ENCODE data around the gene APOO.

The APOO gene

DNA sequence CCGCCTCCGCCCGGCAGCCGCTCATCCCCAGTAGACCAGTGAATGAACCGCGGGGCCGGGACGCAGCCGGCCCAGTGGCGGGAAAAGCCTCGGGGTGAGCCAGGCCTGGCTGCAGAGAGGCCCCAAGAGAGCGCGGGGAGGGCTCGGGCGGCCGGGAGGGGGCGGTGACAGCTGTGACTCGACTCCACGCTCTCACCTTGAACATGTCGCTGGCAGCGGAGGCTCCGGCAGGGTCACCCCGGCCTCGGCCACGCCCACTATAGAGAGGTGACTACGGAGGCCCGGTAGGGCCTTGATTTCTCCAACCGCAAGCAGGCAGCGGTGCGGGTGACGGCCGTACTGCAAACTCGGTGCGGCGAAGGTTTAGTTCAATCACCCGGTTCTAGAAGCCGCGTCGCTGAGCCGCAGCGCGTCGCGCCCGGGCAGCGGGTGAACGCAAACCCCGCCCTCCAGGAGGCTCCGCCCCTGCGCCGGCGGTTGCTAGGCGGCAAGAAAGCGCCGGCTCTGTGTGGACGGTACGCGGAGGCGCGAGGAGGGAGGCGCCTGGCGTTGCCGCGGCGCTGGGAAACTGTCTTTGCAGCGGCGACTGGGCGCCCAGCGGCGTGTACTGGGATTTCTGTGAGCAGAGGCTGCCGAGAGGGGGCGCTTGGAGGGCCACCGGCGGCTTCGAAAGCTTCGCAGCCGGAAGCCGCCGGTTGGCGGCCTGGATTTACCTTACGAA, at the start of gene APOO, which contains the start of gene CXorf58:
APOO (minus strand) TSS at position 441 of the 721 bp plus-strand sequence; CDS start at position 205, 236 bp downstream.
CXorf58 (plus strand) TSS at position 509 of the 721 bp plus-strand sequence. CDS start 2,297 bp downstream, outside the sequence.
- DNase-seq (ENCODE audit: low read depth), result peak; percentile 80

GRCh38 chrX:23954396-23954795, 46.7 kb upstream of the APOO start:
- DNase-seq (ENCODE audit: low read depth), result no peak

GRCh38 chrX:23953908-23954269, 46.2 kb upstream of the APOO start:
- DNase-seq (ENCODE audit: low read depth), result no peak

DNA sequence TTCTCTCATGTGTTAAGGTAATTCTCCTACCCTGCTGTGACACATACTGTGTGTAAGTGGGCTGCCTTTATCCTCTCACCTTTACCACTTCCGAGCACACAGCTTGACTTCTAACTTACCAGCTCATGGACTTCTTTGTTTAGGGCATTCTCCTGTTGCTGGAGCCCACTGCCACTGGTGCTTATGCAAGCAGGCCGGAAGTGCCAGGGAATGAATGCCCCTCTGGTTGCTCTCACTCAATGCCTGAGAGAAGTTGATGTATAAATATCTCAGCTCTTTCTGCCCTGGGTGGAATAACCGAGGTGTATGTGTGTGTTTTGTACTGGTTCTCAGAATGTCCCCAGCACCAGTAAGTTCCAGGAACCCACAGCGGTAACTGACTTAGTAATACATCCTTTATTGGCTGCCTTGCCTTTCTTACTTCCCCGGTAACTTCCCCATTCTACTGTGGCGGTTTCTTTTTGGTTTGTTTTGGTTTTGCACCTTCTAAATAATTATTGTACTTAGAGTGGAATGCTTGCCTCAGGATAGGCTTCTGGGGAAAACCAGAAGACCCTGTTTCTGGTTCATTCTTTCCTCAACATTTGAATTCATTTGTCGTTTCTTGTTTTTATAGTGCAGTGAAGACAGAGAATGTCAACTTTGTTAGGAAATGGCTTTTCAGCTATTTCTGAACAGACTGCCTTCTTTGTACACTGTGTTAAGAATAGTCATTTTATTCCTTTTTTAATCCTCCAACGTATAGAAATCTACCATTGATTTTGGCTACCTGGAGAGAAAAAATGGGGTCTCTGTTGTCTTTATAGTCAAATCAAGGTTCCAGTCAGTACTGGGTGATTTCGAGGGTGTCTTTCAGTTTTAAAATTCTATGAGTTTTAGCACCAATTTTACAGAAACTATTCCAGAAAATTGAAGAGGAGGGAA, 45.5 kb upstream of the APOO start:
- DNase-seq (ENCODE audit: low read depth), result peak; percentile 15

DNA sequence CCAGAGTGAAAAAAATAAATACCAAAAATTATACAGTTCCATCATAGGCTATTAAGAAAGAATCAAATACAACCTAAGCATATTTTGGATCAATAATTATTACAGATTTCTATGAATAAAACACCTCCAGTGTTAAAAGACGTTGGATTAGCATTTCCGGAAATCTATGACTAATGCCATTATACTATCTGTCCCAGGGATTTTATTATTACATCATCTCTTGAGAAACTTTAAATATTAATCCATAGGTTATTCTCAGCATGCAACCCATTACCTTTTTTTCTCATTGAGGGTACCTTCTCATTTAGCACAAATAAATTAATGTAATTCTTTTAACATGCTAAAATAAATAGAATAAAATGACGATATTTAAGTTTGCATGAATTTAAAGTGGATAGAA, 44.7 kb upstream of the APOO start:
- DNase-seq (ENCODE audit: low read depth), result no peak

DNA sequence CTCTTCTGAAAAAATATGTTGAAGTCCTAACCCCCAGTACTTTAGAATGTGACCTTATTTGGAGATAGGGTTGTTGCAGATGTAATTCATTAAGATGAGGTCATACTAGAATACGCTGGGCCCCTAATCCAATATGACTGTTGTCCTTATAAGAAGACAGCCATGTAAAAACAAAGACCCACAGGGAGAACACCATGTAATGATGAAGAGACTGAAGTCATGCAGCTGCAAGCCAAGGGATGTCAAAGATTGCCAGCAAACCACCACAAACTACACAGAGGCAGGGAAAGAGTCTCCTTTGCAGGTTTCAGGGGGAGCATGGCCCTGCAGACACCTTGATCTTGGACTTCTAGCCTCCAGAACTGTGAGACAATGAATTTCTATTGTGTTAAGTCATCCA, 37.5 kb upstream of the APOO start:
- DNase-seq (ENCODE audit: low read depth), result no peak

DNA sequence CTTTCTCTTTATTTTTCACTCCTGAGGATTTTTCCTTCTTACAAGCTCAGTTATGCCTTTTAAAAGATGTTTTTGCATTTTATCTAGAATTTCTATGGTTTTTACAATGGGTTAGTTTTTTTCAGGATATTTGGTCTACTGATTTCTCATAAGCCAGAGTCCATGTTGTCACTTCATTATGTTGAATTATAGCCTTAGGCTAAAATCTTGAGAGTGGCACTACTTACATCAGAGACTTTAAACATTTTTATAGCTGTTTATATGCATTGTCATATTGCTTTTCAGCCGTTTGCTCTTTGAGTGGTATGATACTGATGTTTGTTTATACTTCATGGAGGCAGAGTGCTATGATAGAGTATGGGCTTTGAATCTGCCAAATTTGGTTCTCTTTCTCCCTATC, 36.5 kb upstream of the APOO start:
- DNase-seq (ENCODE audit: low read depth), result no peak

- DNase-seq (ENCODE audit: low read depth), result no peak
Measured at GRCh38 chrX:23939203-23939602, 31.5 kb upstream of the APOO start.

- no peak for DNase-seq (ENCODE audit: low read depth)
Measured at GRCh38 chrX:23938690-23939089, 31.0 kb upstream of the APOO start.

- DNase-seq (ENCODE audit: low read depth), result no peak
Measured at GRCh38 chrX:23937100-23937499, 29.4 kb upstream of the APOO start.

DNA sequence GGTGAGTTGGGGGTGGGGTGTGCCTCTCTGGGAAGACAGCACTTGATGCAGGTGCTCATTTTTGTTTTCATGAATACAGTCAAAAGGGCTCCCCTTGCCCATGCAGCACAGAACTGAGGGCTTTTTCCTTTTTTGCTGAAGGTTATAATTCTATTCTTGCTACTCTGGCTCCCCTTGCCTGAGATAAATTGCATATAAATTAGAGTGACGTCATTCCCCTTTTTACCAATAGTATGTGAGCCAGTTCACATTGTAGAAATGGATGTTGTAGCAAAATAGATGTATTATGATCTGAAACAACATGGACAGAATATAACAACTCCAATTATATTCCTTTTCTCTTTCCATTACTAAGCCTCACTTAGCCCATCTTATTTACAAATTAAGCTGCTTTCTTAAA, 28.4 kb upstream of the APOO start:
- no peak for DNase-seq (ENCODE audit: low read depth)

GRCh38 chrX:23935106-23935505, 27.4 kb upstream of the APOO start:
- DNase-seq (ENCODE audit: low read depth), result no peak

- DNase-seq (ENCODE audit: low read depth), result no peak
Measured at GRCh38 chrX:23932046-23932445, 24.3 kb upstream of the APOO start.

GRCh38 chrX:23930894-23931604, 23.3 kb upstream of the APOO start:
- no peak for DNase-seq (ENCODE audit: low read depth)

- DNase-seq (ENCODE audit: low read depth), result no peak
Measured at GRCh38 chrX:23926015-23926414, 18.3 kb upstream of the APOO start.

GRCh38 chrX:23919706-23920320, 12.1 kb upstream of the APOO start:
- DNase-seq (ENCODE audit: low read depth), result no peak

- no peak for DNase-seq (ENCODE audit: low read depth)
Measured at GRCh38 chrX:23919148-23919547, 11.4 kb upstream of the APOO start.

- DNase-seq (ENCODE audit: low read depth), result no peak
Measured at GRCh38 chrX:23911126-23911835, 3.5 kb upstream of the APOO start.

DNA sequence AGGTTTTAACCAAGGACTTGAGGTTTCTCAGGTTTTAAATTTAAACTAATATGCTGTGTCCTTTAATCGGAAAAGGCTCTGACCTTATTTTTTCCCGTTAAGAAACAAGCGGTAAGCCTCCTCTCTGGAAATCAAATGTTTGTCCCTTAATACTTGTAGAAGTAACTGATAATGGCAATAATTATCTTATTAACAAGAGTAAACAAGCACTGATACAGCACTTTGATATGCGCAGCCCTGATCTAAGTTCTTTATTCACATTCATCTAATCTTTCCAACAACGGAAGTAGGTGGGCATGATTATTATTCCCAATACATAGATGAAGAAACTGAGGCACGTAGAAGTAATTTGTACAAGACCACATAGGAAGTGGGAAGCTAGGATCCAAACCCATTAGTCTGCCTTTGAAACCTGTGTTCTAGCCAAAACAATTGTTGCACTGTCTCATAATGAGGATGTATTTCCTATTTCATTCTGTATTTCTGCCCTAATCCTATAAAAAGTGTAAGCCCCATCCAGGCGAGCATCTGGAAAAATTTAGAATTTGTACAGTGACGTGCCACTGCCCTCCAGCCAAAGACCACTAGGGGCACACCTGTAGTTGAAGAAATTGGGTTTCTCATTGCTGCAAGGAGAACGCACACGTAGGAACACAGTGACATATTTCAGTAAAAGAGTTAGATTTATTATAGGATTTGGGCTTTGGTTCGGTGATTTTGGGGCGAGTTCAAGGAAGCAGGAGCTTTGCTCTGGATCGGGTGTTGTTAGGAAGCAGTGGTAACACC, 674 bp upstream of the APOO start:
- no peak for DNase-seq (ENCODE audit: low read depth)

DNA sequence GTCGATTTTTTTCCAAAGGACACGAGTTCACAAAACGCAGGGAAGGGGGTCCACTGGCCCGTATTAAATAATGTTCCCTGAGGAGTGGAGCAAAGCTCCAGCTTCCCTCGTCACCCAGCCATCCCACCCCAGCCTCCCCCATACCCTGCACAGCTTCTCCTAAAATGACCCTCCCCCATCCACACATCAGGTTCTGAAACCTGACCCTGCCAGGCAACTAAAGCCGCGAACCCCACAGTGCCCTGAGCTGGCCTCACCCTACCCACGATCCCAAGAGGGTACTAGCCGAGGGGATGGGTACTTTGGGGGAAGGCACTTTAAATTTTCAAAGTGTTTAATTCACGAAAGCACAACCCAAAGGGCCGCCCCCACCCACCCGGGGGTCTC, 634 bp downstream of the APOO start:
- DNase-seq (ENCODE audit: low read depth), result no peak

DNA sequence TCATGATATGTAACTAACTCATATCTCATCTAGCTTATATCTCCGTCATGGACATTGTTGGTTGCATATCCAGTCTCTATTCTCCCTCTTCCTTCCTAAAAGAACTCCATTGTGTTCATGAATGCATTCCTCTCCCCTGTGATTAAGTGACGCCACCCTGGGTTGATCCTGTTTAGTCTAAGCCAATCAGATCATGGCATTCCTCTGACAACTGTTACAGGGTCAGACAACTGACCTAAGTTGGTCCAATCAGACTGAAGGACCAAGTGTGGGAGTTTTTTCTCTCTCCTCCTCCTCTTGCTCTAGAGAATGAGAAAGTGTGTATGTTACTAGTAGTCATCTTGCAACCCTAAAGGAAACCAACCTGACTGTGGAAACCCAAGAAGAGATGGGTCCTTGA, 3.6 kb downstream of the APOO start:
- no peak for DNase-seq (ENCODE audit: low read depth)
